Skeletal muscle satellite cell (primary cell): ENCODE results near the gene CDX1.

ENCODE experiments used
- H3K27me3 ChIP-seq: 2 replicates; pipeline ENCODE4 v1.7.0; 2013; ENCODE audit warnings: low read length; ENCODE audit not compliant: control insufficient read depth, insufficient read depth
- H3K36me3 ChIP-seq: 2 replicates; pipeline ENCODE4 v1.7.0; 2013; ENCODE audit warnings: mild to moderate bottlenecking, control low read depth, low read length; ENCODE audit not compliant: insufficient read depth
- H3K4me1 ChIP-seq: 2 replicates; pipeline ENCODE4 v1.7.0; 2013; ENCODE audit warnings: low read length; ENCODE audit not compliant: control insufficient read depth, insufficient read depth
- H3K4me2 ChIP-seq: 2 replicates; pipeline ENCODE4 v1.7.0; 2013; ENCODE audit warnings: mild to moderate bottlenecking, low read length
- H3K4me3 ChIP-seq: 2 replicates; pipeline ENCODE4 v1.7.0; 2013; ENCODE audit warnings: low read length
- H3K9ac ChIP-seq: 2 replicates; pipeline ENCODE4 v1.7.0; 2013; ENCODE audit warnings: mild to moderate bottlenecking, low read depth, low read length, moderate library complexity
- H3K9me3 ChIP-seq: replicated peaks from 2 replicates; pipeline ENCODE4 v1.7.0; 2013; ENCODE audit warnings: mild to moderate bottlenecking, control low read depth, low read length

Gene CDX1

GRCh38 chr5:150217873-150218692 is 51.5 kb downstream of the CDX1 start:
- no peaks in the 10 kb centered on the region for H3K4me1 ChIP-seq
- no peaks in the 10 kb centered on the region for H3K9me3 ChIP-seq
- H3K4me2 ChIP-seq, result no peak overlapping the region
- H3K36me3 ChIP-seq, result no peaks in the 10 kb centered on the region
- H3K4me3 ChIP-seq, result no peak overlapping the region
- no peak overlapping the region for H3K9ac ChIP-seq
- H3K27me3 ChIP-seq, result peaks cover 14% of the 10 kb centered on the region

GRCh38 chr5:150218693-150219035 is 52.1 kb downstream of the CDX1 start:
- H3K4me2 ChIP-seq, result no peak overlapping the region
- no peak overlapping the region for H3K9ac ChIP-seq

GRCh38 chr5:150219142-150219541 is 52.6 kb downstream of the CDX1 start:
- Histone ChIP-seq H3K27me3 (peaks cover 14% of the 10 kb centered on the region), H3K4me3 (no peak overlapping the region), H3K36me3 (no peaks in the 10 kb centered on the region), H3K4me2 (no peak overlapping the region), H3K4me1 (no peaks in the 10 kb centered on the region), H3K9me3 (no peaks in the 10 kb centered on the region), H3K9ac (no peak overlapping the region)

More at GRCh38 chr5:150218693-150219035, 52.1 kb downstream of the CDX1 start:
- Histone ChIP-seq H3K9me3 (no peaks in the 10 kb centered on the region), H3K36me3 (no peaks in the 10 kb centered on the region), H3K4me3 (no peak overlapping the region), H3K27me3 (peaks cover 14% of the 10 kb centered on the region), H3K4me1 (no peaks in the 10 kb centered on the region)

GRCh38 chr5:150219861-150220260 is 53.3 kb downstream of the CDX1 start:
- Histone ChIP-seq H3K4me2 (no peak overlapping the region), H3K36me3 (no peaks in the 10 kb centered on the region), H3K9me3 (no peaks in the 10 kb centered on the region), H3K27me3 (peaks cover 14% of the 10 kb centered on the region), H3K4me1 (no peaks in the 10 kb centered on the region), H3K9ac (no peak overlapping the region), H3K4me3 (no peak overlapping the region)

- H3K9me3 ChIP-seq, result no peaks in the 10 kb centered on the region
- no peaks in the 10 kb centered on the region for H3K4me1 ChIP-seq
- peaks cover 14% of the 10 kb centered on the region for H3K27me3 ChIP-seq
- no peak overlapping the region for H3K4me2 ChIP-seq
- no peak overlapping the region for H3K9ac ChIP-seq
- no peaks in the 10 kb centered on the region for H3K36me3 ChIP-seq
- H3K4me3 ChIP-seq, result no peak overlapping the region
Observed at GRCh38 chr5:150221471-150221870, 54.9 kb downstream of the CDX1 start.

DNA sequence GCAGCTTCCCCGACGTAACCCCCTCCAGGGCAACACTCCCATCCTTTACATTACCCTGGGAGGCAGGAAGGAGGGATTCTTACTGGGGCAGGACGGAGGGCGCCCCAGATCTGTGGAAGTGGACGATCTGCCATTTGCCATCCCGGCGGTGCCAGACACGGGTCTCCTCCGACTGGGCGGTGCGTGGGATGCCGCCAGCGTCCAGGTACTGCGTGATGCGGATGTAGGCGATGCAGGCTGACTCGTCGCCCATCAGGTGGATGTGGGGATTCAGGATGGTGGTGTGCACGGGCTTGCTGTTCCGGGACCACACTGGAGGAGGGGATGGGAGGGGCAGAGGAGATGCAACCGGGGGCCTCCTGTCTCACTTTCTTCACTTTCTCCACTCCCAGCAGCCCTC is 56.3 kb downstream of the CDX1 start:
- no peak overlapping the region for H3K4me3 ChIP-seq
- H3K4me1 ChIP-seq, result no peaks in the 10 kb centered on the region
- H3K27me3 ChIP-seq, result peaks cover 14% of the 10 kb centered on the region
- H3K9ac ChIP-seq, result no peak overlapping the region
- no peak overlapping the region for H3K4me2 ChIP-seq
- H3K9me3 ChIP-seq, result no peaks in the 10 kb centered on the region
- H3K36me3 ChIP-seq, result no peaks in the 10 kb centered on the region

- no peak overlapping the region for H3K9ac ChIP-seq
Observed at GRCh38 chr5:150223474-150223873, 56.9 kb downstream of the CDX1 start.

DNA sequence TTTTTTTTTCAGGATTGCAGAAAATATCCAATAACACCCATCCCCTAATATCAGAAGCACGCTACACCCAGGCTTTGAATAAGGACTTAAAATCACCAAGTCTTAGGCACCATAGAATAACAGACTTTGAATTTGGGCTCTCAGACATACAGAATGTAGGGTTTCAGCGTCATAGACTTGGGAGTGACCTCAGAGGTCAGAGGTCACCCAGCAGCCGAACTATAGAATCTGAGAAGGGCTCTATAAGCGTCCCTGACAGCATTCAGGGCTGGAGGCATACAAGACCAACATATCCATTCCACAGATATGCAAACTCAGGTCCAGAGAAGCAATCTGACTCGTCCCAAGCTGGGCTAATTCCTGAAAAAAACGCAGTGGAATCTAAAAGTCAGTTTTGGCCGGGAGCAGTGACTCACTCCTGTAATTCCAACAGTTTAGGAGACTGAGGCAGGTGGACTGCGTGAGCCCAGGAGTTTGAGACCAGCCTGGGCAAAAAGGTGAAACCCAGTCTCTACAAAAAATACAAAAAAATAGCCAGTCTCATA is 58.0 kb downstream of the CDX1 start:
- H3K9ac ChIP-seq, result no peak overlapping the region
- no peaks in the 10 kb centered on the region for H3K36me3 ChIP-seq
- H3K4me1 ChIP-seq, result no peaks in the 10 kb centered on the region
- H3K4me2 ChIP-seq, result no peak overlapping the region
- no peaks in the 10 kb centered on the region for H3K9me3 ChIP-seq
- H3K4me3 ChIP-seq, result no peak overlapping the region
- peaks cover 14% of the 10 kb centered on the region for H3K27me3 ChIP-seq

More at GRCh38 chr5:150223474-150223873, 56.9 kb downstream of the CDX1 start:
- H3K9me3 ChIP-seq, result no peaks in the 10 kb centered on the region
- H3K36me3 ChIP-seq, result no peaks in the 10 kb centered on the region
- no peak overlapping the region for H3K4me3 ChIP-seq
- H3K4me1 ChIP-seq, result no peaks in the 10 kb centered on the region
- H3K27me3 ChIP-seq, result peaks cover 14% of the 10 kb centered on the region
- no peak overlapping the region for H3K4me2 ChIP-seq

- peaks cover 5% of the 10 kb centered on the region for H3K27me3 ChIP-seq
- H3K4me2 ChIP-seq, result no peak overlapping the region
- H3K9me3 ChIP-seq, result no peaks in the 10 kb centered on the region
- H3K4me1 ChIP-seq, result no peaks in the 10 kb centered on the region
- H3K36me3 ChIP-seq, result no peaks in the 10 kb centered on the region
- no peak overlapping the region for H3K4me3 ChIP-seq
- H3K9ac ChIP-seq, result no peak overlapping the region
Observed at GRCh38 chr5:150227036-150227435, 60.5 kb downstream of the CDX1 start.

- Histone ChIP-seq H3K4me2 (no peak overlapping the region), H3K4me1 (no peaks in the 10 kb centered on the region), H3K9ac (no peak overlapping the region), H3K36me3 (no peaks in the 10 kb centered on the region), H3K27me3 (no peaks in the 10 kb centered on the region), H3K9me3 (no peaks in the 10 kb centered on the region), H3K4me3 (no peak overlapping the region)
Observed at GRCh38 chr5:150227606-150228273, 61.2 kb downstream of the CDX1 start.

GRCh38 chr5:150229571-150229970 is 63.0 kb downstream of the CDX1 start:
- H3K9me3 ChIP-seq, result no peaks in the 10 kb centered on the region
- H3K27me3 ChIP-seq, result no peaks in the 10 kb centered on the region
- H3K4me2 ChIP-seq, result no peak overlapping the region
- no peaks in the 10 kb centered on the region for H3K36me3 ChIP-seq
- H3K4me3 ChIP-seq, result no peak overlapping the region
- H3K4me1 ChIP-seq, result no peaks in the 10 kb centered on the region
- no peak overlapping the region for H3K9ac ChIP-seq
